ENCODE data around the gene BUB1. TPM values are rescaled to one million over a fixed set of nuclear protein-coding genes. Genes with fewer than 3 reads are reported as not detected.

Gene BUB1
- total RNA-seq: 10 to 100 TPM in 4 of 7 donors, 1 to 10 TPM in 3; 2.4 to 29.7 (median 11.4) TPM
- 1 to 10 TPM; 1.1 to 5.8 (median 2.6) TPM for polyA plus RNA-seq
- long read RNA-seq, donor 1, partial matches to known transcripts: 13 of 20 reads
- long read RNA-seq, donor 1, other reads (novel, unspliced or antisense): 0 of 20 reads
- long read RNA-seq, donor 2, partial matches to known transcripts: 13 of 15 reads
- long read RNA-seq, donor 2, other reads (novel, unspliced or antisense): 0 of 15 reads

- intact Hi-C loops (cut with DNase I; ENCODE audit: low total_unique reads): no loop called here
- peaks cover 10 to 54% (median 39%) of the 10 kb centered on the region in 6 donors for H3K4me1 ChIP-seq
- peaks cover 0 to 15% (median 0%) of the 10 kb centered on the region in 6 donors for H3K36me3 ChIP-seq
- H3K9me3 ChIP-seq: no peaks in the 10 kb centered on the region
- no peak for TF ChIP-seq CTCF (IDR thresholded peaks at IDR 0.05 in 8 of 11, conservative IDR thresholded peaks at IDR 0.05 in 3 of 11)
- peak; percentile 94 to 98 (median 94) for TF ChIP-seq POLR2AphosphoS5 (IDR thresholded peaks at IDR 0.05)
- TF ChIP-seq POLR2A (IDR thresholded peaks at IDR 0.05): peak in 2 of 3 donors; percentile 39 to 64
- H3K27ac ChIP-seq: peak within 1 kb of the TSS; percentile 73 to 94 (median 90)
- DNase-seq: peak; percentile 97
- WGBS, 5 donors: 0 to 1% (median 0%) methylated on average over 39 to 58 of the region's 58 CpGs
- no peaks in the 10 kb centered on the region for H3K27me3 ChIP-seq (replicated peaks in 1 of 7)
- H3K4me3 ChIP-seq: peak within 1 kb of the TSS; percentile 59 to 88 (median 70)
Observed at GRCh38 chr2:110677530-110678456, at the start of gene BUB1. TSS of gene BUB1 (minus strand) at chr2:110678063. CDS start at chr2:110677995, 68 bp downstream.

GRCh38 chr2:110726285-110726684 is 48.4 kb upstream of the BUB1 start:
- H3K36me3 ChIP-seq: no peaks in the 10 kb centered on the region
- no peak overlapping the region for H3K27ac ChIP-seq
- H3K4me1 ChIP-seq: no peaks in the 10 kb centered on the region
- H3K9me3 ChIP-seq: no peaks in the 10 kb centered on the region
- peaks cover 0 to 13% (median 4%) of the 10 kb centered on the region in 7 donors for H3K27me3 ChIP-seq (replicated peaks in 1 of 7)
- no peak overlapping the region for H3K4me3 ChIP-seq
- no peak for DNase-seq
- intact Hi-C loops (cut with DNase I; ENCODE audit: low total_unique reads): no loop called here
- 56 to 80% (median 65%) methylated on average over 2 of the region's 2 CpGs for WGBS, 5 donors
- TF ChIP-seq POLR2AphosphoS5 (IDR thresholded peaks at IDR 0.05) (no peak), CTCF (IDR thresholded peaks at IDR 0.05 in 8 of 11, conservative IDR thresholded peaks at IDR 0.05 in 3 of 11) (no peak), POLR2A (IDR thresholded peaks at IDR 0.05) (no peak)

GRCh38 chr2:110725859-110726258 is 48.0 kb upstream of the BUB1 start:
- TF ChIP-seq CTCF (IDR thresholded peaks at IDR 0.05 in 8 of 11, conservative IDR thresholded peaks at IDR 0.05 in 3 of 11) (no peak), POLR2AphosphoS5 (IDR thresholded peaks at IDR 0.05) (no peak), POLR2A (IDR thresholded peaks at IDR 0.05) (no peak)
- H3K9me3 ChIP-seq: no peaks in the 10 kb centered on the region
- no peak overlapping the region for H3K27ac ChIP-seq
- 84 to 100% (median 86%) methylated on average over 1 to 3 of the region's 3 CpGs for WGBS, 5 donors
- peaks cover 0 to 9% (median 0%) of the 10 kb centered on the region in 7 donors for H3K27me3 ChIP-seq (replicated peaks in 1 of 7)
- intact Hi-C loops (cut with DNase I; ENCODE audit: low total_unique reads): no loop called here
- no peaks in the 10 kb centered on the region for H3K36me3 ChIP-seq
- H3K4me1 ChIP-seq: no peaks in the 10 kb centered on the region
- no peak for DNase-seq
- no peak overlapping the region for H3K4me3 ChIP-seq

- H3K4me3 ChIP-seq: no peak overlapping the region
- H3K9me3 ChIP-seq: no peaks in the 10 kb centered on the region
- H3K27me3 ChIP-seq (replicated peaks in 1 of 7): peaks cover 0 to 4% (median 0%) of the 10 kb centered on the region in 7 donors
- 92 to 100% (median 94%) methylated on average over 9 of the region's 9 CpGs for WGBS, 5 donors
- H3K27ac ChIP-seq: no peak overlapping the region
- no peaks in the 10 kb centered on the region for H3K36me3 ChIP-seq
- intact Hi-C loops (cut with DNase I; ENCODE audit: low total_unique reads): no loop called here
- DNase-seq: no peak
- TF ChIP-seq POLR2AphosphoS5 (IDR thresholded peaks at IDR 0.05) (no peak), POLR2A (IDR thresholded peaks at IDR 0.05) (no peak), CTCF (IDR thresholded peaks at IDR 0.05 in 8 of 11, conservative IDR thresholded peaks at IDR 0.05 in 3 of 11) (no peak)
- no peaks in the 10 kb centered on the region for H3K4me1 ChIP-seq
Observed at GRCh38 chr2:110725370-110725769, 47.5 kb upstream of the BUB1 start.
